Fibroblast of skin of scalp (primary cell): Measurements from ENCODE around the gene KLK12.

Experiments used
- DNase-seq: peaks from one replicate; pipeline ENCODE4 v3.0.0-alpha.2; 2013

KLK12 gene

DNA sequence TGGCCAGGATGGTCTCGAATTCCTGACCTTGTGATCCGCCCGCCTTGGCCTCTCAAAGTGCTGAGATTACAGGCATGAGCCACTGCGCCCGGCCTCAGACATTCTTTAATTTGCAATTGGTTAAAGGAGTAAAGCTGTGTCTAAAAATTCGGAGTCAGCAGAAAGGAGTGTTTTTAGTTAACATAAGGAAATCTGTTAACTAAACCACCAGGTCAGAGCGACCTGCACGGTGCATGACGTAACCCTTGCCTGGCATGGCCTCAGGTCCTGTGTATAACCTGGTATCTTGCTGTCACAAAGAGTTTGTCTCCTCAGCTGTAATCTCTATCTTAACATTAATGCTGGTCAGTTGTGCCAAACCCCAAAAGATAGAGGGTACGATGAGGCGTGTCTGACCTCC lies 9.5 kb upstream of the KLK12 start:
- no peak for DNase-seq

DNA sequence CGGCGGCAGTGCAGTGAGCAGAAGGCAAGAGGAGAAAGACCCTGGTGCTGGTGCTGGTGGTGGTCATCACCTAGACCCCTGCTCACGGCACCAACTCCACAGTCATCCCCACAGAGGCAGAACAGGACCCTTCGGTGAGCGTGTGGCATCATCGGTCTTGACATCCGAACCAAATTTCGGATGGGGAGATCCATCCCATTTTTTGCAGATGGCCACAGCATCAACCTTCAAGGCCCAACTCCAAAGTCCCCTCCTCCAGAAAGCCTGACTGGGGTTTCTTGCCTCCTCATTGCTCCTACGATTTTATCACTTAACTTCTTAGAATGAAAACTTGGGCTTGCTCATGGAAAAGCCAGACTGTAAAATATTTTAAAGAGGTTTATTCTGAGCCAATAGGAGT lies 8.7 kb upstream of the KLK12 start:
- DNase-seq = no peak

DNA sequence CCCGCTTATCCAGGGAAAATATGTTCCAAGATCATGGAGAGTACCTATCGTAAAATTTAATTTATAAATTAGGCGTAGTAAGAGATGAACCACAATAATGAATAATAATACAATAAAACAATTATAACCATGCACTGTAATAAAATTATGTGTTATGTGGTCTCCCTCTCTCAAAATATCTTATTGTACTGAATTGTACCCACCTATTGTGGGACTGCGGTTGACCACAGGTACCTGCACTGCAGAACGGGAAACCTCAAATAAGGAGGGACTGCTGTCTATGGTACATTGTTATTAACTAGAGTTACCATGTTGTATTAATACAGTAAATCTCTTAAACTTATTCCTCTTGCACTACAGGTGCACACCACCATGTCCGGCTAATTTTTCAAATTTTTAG lies 5.3 kb upstream of the KLK12 start:
- DNase-seq = no peak

DNA sequence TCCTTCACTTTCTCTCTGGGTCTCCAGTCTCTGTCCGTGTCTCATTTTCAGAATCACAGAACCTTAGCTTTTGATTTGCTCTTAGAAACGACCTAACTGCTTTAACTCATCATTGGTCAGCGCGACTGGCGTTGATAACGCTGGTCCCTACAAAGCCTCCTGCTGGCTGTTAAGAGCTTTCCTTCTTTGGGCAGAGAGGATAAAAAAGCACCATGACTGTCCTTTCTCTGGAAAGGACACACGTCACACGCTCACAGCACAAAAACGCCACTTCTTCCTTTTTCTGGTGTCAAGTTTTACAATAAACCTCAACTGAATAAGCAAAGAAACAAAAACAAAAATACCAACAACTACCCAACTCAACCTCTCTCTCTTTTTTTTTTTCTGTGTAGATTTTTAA lies 1.7 kb upstream of the KLK12 start:
- no peak for DNase-seq

DNA sequence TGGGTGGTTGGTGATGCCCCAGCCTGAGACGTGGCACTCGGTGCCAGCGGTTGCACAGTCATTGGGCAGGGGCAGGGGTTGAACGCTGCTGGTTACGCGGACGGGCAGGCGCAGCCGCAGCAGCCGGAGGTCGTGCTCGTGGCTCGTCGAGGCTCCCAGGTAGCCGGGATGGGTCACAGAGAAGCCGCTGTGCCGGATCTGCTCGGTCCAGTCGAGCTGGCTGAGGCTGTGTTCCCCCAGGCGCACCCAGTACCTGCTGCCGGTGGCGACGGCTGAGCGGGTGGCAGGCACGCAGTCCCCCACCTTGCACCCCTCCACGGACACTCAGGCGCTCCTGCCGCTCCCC lies 2.9 kb downstream of the KLK12 start:
- DNase-seq = no peak

DNA sequence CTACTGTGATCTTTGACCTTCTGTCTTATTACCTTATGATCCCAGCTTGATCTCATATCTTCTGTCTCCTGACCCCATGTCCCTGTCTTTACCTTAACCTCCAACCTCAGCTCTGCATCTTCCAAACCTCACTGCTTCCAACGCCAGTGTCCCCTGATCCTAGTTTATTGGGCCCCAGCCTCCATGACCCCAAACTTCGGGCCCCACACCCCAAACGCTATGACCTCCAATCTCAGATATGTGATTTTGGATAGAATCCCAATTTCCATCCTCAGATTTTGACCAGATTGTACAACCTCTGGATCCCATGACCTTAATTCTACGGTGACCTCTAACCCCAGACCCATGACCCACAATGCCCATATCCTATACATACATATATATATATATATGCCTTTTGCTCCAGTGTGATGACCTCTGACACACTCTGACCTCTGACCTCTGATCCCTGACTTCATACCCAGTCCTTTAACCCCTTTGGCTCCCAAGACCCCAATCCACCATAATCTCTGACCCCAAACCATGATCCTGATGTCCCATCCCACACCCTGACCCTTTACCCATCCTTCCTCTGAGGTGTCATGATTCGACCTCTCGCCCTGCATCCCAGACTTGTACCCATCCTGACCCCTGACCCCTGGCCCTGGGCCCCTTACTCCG lies 3.5 kb downstream of the KLK12 start:
- no peak for DNase-seq

DNA sequence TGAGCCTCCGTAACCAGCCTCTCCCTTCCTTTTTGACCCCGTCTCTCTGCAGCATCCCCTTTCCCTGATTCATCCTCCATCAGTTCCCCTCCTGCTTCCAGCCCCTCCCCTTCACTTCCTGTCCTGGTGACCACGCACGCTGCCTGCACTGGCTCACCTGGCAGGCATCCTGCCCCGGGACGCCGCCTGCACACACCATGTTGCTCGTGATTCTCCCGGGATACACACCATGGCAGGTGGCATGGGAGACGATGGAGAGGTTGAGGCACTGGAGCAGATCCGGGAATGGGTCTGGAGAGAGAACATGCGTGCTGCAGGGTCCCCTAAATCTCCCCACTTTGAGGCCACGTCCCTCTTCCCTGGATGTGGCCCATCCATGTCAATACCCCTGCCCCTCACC lies 4.2 kb downstream of the KLK12 start:
- no peak for DNase-seq

DNA sequence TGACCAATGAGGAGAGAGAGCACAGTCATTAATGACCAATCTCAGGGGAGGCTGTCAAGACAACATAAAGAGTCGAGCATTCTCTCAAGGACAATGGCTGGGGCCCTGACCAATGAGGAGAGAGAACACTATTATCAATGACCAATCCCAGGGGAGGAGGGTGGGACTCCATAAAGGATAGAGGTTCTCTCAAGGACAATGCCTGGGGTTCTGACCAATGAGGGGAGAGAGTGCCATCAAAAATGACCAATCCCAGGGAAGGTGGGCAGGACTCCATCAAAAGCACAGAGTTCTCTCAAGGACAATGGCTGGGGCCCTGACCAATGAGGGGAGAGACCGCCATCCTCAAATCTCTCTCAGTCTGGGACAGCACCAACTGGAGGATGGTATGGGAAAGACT lies 5.1 kb downstream of the KLK12 start:
- DNase-seq = no peak

DNA sequence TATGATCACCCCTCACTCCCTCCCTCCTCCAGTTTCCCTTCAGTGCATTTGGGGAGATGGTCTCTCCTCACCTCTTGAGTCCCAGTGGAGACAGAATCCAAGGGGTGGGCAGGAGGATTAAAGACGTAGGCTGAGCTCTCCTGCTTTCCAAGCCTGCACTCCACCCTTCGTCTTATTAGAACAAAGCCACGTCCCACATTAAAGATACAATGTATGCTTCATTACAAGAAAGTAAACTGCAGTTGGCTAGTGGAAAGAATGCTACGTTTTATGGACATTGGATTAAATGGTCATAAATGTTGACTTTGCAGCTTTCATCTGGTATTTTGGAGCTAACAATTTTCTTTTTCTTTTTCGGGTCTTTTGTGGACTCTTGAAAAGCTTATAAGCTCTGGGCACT lies 6.9 kb downstream of the KLK12 start:
- DNase-seq = no peak

DNA sequence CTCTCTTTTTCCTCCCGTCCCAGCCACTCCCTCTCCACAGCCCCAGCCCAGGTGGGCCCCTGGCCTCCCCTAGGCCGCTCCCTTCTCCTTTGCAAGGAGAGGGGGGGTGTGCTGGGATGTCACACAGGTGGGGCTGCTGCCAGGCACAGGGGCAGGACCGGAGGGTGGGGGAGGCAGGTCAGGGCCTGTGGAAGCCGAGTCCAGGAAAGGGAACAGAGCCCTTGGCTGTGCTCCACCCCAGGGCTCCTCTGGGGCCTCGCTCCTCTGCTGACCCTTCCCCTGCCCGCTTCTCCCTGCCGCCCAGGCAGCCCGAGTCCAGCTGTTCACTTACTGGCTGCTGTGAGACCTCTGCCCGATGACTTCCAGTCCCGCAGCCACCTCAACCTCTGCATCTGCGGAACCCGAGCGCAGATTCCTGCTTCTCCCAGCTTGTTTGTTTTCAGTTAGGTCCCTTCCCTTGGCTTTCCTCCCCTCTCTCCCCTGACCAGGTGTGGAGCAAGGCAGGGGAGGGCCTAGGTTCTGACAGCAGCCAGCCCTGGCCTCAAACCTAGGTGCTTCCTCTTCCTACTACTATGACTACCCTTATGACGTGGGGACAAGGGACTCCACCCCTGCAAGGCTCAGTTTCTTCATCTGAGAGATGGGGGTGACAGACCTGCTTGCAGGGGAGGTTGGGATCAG lies 7.5 kb downstream of the KLK12 start:
- DNase-seq = no peak

DNA sequence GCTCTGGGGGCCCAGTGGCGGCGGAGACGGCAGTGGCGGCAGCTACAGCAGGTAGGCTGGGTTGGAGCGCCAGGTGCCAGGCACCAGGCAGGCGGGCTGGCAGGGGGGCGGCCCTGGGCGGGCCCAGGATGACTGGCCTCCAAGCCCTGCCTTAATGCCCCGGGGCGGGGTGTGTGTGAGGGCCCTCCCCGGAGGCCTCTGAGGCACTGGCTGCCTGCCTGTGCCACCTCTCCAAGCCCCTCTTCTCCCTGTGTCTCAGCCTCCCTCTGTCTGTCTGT lies 8.3 kb downstream of the KLK12 start, which contains the start of gene KLK11:
Gene KLK11, minus strand, starts transcription at position 63 of the 278 bp plus-strand sequence. CDS start 985 bp downstream, outside the sequence.
- DNase-seq = no peak

DNA sequence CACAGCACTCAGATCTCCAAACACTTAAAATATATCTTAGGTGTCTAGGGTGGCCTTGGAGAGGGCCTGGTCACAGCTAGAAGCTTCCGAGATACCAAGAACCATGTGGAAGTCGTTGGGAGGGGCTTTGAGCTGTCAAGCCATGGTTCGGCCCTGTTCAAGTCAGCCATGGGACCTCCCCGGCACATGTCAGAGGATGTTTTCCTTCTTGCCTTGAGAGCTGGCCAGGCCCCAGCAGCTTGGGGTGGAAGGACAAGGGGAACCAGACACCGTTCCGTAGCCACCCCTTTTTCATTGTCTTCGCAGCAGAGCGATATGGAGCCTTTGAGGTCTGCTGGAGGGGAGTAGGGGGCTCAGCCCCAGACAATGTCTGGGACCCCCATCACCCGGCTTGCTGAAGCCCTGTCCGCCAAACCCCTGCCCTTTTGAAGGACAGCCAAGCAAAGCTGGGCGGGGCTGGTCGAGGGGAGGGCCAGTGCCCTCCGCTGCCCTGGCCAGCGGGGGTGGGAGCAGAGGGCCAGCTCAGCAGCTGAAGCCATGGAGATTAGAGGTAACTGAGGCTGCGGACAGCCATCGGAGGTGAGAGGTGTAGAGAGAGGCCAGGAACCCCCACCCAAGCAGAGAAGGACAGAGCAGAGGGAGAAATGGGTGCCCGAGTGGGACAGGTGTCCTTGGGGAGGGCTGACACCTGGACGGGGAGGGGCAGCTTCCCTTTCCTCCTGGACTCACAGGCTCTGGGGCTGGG lies 8.8 kb downstream of the KLK12 start:
- no peak for DNase-seq

DNA sequence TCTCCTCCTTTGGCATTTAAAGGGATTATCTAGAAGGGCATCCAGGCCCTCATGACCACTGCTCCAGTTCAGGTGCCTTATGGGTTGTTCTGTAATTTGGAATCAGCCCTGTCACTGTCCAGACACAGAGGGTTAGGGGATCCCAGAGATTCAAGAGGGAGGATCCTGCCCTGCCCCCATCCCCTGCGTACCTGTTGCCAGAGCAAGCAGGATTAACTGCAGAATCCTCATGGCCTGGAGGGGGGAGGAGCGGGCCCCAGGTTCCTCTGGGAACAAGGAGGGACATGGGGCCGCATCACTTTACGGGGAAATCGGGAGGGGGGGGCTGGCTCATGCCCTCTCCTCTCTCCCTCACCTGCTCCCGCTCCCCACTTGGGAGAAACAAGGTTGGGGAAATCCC lies 9.4 kb downstream of the KLK12 start:
- DNase-seq = no peak

DNA sequence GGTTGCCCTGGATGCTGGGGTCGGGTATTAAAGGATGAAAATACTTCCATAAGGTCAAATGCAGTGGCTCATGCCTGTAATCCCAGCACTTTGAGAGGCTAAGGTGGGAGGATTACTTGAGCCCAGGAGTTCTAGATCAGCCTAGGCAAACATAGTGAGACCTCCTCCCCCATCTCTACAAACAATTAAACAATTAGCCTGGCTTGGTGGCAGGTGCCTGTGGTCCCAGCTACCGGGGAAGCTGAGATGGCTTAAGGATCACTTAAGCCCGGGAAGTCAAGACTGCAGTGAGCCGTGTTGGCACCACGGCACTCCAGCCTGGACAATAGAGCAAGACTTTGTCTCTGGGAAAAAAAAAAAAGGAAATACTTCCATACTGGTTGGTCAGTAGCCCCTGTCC lies 9.9 kb downstream of the KLK12 start:
- no peak for DNase-seq

DNA sequence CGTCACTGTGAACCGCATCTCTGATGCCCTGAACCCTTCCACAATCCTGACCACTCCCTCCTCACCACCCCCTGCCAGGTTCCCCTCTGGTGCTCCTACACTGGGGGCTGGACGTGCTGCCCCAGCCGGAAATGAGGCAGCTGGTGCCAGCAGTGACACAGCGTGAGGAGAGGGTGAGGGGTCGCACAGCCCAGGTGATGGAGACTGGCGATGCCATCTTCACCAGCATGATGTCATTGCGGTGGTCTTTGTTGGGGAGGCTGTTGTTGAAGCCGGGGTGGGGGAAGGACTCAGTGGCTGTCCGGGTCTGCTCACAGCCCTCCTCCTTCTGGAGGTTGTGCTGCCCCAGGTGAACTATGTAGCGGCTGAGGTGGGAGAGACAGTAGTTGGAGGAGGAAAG lies 10.9 kb downstream of the KLK12 start:
- DNase-seq = no peak

DNA sequence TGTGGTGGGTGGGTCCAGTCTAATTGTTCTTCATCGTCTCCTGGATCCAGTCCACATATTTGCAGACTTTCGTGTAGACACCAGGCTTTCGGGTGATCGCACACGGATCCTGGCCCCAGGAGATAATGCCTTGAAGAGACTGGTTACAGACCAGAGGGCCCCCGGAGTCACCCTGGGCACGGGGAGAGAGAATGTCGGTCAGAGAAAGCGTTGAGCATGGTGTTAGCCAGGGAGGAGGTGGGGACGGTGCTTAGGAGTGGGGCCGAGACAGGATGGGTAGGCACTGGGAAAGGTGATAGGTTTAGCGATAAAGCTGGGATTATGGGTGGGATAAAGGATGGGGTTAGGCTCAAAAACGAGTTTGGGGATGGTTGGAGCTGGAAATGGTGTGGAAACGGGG lies 12.3 kb downstream of the KLK12 start:
- no peak for DNase-seq

DNA sequence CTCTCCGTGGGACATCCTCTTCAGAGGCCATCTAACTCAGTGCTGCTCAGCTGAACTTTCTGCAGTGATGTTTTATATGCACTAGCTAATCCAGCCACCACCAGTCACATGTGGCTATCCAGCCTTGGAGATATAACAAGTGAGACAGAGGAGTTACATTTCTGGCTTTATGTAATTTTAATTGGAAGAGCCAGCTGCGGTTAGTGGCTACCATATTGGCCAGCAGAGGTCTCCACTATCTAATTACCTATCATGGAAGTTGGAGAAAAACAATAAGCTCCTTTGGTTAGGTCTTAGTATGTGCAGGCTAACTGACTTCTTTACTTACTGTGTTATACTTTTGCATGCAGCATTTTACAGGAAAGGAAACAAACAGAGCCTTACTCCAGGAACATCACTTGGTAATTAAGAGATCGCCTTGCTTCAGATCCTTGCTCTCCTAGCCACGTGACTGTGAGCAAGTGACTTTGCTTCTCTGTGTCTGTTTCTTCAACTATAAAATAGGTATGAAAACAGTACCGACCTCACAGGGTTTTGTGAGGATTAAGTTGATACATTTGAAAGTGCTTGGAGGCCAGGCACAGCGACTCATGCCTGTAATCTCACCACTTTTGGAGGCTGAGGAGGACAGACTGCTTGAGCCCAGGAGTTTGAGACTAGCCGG lies 13.7 kb downstream of the KLK12 start:
- peak; percentile 40 for DNase-seq

DNA sequence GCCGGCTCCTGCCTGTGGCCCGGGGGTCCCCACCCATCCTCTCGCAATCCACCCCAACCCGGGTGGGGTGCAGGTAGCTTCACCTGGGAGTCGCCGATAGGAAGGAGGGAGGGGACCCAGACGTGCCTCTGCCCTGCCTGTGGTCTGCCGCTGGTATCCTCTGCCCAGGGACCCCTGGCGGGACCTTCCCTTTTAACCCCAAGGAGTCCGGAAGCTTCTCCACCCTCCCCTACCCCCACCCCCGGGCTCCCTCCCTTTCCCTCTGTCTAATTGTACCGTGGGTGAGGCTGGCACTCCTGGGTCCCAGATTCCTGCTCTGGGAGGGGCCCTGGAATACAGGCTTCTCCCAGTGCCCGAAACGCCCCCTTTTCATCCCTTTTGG lies 15.3 kb downstream of the KLK12 start, which contains the start of gene KLK10:
Gene KLK10, minus strand, starts transcription at position 166 of the 382 bp plus-strand sequence. CDS start 579 bp downstream, outside the sequence.
- no peak for DNase-seq

DNA sequence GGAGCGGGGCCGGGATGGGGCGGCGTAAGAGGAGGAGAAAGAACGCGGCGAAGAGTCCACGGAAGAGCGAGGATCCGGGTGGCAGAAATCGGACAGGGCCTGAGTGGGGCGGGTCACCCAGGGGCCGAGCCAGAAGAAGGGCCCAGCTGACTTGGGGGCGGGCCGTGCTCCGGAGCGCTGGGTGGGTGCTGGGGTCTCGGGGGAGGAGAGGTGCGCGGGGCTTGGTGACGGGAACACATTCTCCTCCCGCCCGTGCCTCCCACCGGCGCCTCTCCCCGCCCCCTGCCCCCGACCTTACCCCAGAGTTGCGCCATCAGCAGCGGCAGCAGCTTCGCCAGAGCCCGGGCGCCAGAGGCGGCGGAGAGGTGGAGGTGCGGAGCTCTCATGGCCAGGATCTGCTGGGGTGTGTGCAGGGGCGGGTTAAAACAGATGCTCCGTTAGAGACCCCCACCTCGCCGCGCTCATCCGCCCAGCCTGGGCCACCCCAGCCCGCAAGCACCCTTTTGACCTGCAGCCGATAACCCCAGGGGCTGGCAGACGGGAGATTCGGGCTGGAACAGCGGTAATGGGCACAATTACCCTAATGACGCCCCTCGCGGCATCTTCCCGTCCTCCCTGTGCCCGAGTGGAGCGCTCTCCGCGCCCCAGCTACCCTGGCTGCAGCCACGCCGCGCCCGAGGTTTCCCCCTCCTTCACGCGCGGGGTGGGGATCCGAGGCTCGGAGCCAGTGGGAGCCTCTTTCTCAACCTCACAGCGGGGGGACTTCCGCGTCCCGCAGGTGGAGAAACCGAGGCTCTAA lies 15.9 kb downstream of the KLK12 start:
- no peak for DNase-seq

DNA sequence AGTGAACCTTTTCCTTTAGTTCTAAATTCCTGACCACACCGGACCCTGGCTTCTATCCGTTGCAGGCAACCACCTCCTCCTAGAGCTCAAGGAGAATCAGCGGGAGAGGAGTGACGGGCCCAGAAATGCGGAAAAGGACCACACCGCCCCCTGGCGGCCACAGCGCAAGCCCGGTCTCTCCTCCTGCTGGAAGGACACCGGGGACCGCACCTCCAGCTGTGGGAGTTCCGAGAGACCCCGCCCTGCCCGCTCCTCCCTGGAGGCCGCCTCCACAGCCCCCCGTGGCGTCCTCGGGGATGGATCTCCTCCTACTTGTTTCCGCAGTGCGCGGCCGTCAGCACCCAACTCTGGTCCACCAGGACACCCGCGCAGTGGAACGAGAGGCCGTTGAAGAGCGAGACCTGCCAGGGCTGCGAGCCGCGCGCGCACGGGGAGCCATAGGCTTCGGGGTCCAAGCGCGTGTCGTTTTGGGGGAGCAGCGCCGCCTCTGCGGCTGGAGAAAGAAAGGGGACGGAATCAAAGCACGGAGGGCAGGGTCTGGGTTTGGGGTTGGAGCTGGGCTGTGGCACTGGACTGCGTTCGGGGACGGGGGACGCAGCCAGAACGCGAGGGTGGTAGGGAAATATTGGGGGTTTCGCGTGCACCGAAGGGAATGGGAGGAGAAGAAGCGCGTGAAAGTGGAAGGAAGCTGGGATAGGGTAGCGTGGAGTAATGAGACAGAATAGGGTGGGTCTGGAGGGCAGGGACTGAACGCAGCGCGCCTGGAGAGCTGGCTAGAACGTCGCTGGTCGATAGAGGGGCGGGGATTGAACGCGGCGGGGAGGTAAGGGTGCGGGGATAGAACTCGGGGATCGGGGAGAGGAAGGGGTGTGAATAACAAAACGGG lies 17.8 kb downstream of the KLK12 start:
- DNase-seq = peak; percentile 26

DNA sequence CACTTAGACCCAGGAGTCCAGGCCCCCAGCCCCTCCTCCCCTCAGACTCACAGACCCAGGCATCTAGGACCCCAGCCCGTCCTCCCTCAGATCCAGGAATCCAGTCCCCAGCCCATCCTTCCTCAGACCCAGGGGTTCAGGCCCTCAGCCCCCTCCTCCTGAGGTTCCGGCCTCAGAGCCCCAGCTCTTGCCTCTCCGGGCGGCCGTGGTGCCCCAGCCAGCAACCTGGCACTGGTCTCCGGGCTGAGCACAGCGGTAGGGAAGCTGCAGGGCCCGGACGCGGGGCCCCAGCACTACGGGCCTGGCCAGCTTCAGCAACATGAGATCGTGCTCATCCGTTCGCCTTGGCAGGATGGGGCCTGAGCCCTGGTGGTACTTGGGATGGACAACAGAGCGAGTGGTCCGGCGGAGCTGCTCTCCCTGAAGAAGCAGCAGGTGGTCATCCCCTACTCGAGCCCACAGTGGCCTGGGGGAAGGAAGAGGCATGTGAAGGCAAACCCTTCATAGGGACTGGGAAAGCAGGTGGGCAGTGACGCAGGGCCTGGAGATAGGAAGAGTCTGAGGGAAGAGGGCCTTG lies 19.0 kb downstream of the KLK12 start:
- no peak for DNase-seq
